Nephron progenitor cell (in vitro differentiated cells): Measurements from ENCODE around the gene PCDHA13.
"Not testable (repeated sequence)": the region's sequence is repeated elsewhere in the genome, so short reads cannot be mapped to it uniquely, and the experiment has no call there.

Experiments
- DNase-seq: peaks from one replicate; pipeline ENCODE4 v3.0.0; 2021
- H3K27ac Mint-ChIP-seq: 2 replicates; pipeline ENCODE4 v1.8.0; 2021; ENCODE audit warnings: mild to moderate bottlenecking, moderate library complexity, mixed read lengths
- H3K27me3 Mint-ChIP-seq: 2 replicates; pipeline ENCODE4 v1.8.0; 2021; ENCODE audit warnings: mild to moderate bottlenecking, low read depth, mixed read lengths; ENCODE audit not compliant: poor library complexity
- H3K36me3 Mint-ChIP-seq: 2 replicates; pipeline ENCODE4 v1.8.0; 2021; ENCODE audit warnings: low read depth, mixed read lengths
- H3K4me1 Mint-ChIP-seq: 2 replicates; pipeline ENCODE4 v1.8.0; 2021; ENCODE audit warnings: mixed read lengths
- H3K4me3 Mint-ChIP-seq: 2 replicates; pipeline ENCODE4 v1.8.0; 2021; ENCODE audit warnings: mild to moderate bottlenecking, moderate library complexity, mixed read lengths
- H3K9me3 Mint-ChIP-seq: 2 replicates; pipeline ENCODE4 v1.8.0; 2021; ENCODE audit warnings: mild to moderate bottlenecking, moderate library complexity, mixed read lengths
- TF ChIP-seq, protein P1 (sequence below): fragments of 200-600 bp; sonication (generic); IDR thresholded peaks from 2 replicates; pipeline ENCODE4 v1.5.0; 2021; ENCODE audit warnings: antibody characterized with exemption

The PCDHA13 gene

DNA sequence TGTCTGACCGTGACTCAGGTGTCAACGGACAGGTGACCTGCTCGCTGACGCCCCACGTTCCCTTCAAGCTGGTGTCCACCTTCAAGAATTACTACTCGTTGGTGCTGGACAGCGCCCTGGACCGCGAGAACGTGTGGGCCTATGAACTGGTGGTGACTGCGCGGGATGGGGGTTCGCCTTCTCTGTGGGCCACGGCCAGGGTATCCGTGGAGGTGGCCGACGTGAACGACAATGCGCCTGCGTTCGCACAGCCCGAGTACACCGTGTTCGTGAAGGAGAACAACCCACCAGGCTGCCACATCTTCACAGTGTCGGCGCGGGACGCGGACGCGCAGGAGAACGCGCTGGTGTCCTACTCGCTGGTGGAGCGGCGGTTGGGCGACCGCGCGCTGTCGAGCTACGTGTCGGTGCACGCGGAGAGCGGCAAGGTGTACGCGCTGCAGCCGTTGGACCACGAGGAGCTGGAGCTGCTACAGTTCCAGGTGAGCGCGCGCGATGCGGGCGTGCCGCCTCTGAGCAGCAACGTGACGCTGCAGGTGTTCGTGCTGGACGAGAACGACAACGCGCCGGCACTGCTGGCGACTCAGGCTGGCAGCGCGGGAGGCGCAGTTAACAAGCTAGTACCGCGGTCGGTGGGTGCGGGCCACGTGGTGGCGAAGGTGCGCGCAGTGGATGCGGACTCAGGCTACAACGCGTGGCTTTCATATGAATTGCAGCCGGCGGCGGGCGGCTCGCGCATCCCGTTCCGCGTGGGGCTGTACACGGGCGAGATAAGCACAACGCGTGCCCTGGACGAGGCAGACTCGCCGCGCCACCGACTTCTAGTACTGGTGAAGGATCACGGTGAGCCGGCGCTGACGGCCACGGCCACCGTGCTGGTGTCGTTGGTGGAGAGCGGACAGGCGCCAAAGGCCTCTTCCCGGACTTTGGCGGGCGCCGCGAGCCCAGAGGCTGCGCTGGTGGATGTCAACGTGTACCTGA, 11.4 kb upstream of the PCDHA13 start:
- TF ChIP-seq, protein P1, sequence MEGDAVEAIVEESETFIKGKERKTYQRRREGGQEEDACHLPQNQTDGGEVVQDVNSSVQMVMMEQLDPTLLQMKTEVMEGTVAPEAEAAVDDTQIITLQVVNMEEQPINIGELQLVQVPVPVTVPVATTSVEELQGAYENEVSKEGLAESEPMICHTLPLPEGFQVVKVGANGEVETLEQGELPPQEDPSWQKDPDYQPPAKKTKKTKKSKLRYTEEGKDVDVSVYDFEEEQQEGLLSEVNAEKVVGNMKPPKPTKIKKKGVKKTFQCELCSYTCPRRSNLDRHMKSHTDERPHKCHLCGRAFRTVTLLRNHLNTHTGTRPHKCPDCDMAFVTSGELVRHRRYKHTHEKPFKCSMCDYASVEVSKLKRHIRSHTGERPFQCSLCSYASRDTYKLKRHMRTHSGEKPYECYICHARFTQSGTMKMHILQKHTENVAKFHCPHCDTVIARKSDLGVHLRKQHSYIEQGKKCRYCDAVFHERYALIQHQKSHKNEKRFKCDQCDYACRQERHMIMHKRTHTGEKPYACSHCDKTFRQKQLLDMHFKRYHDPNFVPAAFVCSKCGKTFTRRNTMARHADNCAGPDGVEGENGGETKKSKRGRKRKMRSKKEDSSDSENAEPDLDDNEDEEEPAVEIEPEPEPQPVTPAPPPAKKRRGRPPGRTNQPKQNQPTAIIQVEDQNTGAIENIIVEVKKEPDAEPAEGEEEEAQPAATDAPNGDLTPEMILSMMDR: no peak
- H3K36me3 Mint-ChIP-seq: peaks cover 81% of the 10 kb centered on the region
- peaks cover 14% of the 10 kb centered on the region for H3K4me1 Mint-ChIP-seq
- no peak overlapping the region for H3K4me3 Mint-ChIP-seq
- DNase-seq: no peak
- H3K27ac Mint-ChIP-seq: no peak overlapping the region
- peaks cover 61% of the 10 kb centered on the region for H3K9me3 Mint-ChIP-seq
- no peaks in the 10 kb centered on the region for H3K27me3 Mint-ChIP-seq

DNA sequence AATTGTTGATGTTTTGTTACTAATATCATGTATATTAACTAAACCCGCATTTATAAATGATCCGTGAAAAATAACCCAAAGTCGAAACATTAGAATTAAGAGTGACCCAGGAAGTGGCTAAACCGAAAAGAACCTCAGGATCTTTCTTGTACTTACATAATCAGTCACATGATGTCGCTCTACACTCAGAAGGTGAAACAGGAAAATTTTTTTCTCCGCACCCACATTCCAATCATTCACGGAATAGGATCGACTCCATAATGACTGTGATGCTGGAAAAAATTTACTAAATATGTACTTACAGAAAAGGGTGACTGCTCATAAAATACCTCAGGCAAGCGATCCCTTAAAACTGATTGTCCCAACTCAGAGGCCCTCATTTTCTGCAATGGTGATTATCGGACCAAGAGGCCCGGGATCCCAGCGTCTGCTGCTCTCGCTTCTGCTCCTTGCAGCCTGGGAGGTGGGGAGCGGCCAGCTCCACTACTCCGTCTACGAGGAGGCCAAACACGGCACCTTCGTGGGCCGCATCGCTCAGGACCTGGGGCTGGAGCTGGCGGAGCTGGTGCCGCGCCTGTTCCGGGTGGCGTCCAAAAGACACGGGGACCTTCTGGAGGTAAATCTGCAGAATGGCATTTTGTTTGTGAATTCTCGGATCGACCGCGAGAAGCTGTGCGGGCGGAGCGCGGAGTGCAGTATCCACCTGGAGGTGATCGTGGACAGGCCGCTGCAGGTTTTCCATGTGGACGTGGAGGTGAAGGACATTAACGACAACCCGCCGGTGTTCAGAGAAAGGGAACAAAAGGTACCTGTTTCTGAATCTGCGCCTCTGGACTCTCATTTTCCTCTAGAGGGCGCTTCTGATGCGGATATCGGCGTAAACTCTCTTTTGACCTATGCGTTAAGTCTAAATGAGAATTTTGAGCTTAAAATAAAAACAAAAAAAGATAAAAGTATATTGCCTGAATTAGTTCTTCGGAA, 6.5 kb upstream of the PCDHA13 start, which contains the start of gene PCDHA12:
Gene PCDHA12, plus strand, starts transcription at position 224 of the 981 bp plus-strand sequence. Its CDS starts 165 bp downstream, at position 389.
- H3K27ac Mint-ChIP-seq: no peak within 1 kb of the TSS
- peaks cover 87% of the 10 kb centered on the region for H3K9me3 Mint-ChIP-seq
- peak within 1 kb of the TSS; percentile 87 for H3K4me3 Mint-ChIP-seq
- TF ChIP-seq, protein P1: peak; percentile 34
- peaks cover 11% of the 10 kb centered on the region for H3K4me1 Mint-ChIP-seq
- peaks cover 95% of the 10 kb centered on the region for H3K36me3 Mint-ChIP-seq
- H3K27me3 Mint-ChIP-seq: no peaks in the 10 kb centered on the region
- peak; percentile 34 for DNase-seq

DNA sequence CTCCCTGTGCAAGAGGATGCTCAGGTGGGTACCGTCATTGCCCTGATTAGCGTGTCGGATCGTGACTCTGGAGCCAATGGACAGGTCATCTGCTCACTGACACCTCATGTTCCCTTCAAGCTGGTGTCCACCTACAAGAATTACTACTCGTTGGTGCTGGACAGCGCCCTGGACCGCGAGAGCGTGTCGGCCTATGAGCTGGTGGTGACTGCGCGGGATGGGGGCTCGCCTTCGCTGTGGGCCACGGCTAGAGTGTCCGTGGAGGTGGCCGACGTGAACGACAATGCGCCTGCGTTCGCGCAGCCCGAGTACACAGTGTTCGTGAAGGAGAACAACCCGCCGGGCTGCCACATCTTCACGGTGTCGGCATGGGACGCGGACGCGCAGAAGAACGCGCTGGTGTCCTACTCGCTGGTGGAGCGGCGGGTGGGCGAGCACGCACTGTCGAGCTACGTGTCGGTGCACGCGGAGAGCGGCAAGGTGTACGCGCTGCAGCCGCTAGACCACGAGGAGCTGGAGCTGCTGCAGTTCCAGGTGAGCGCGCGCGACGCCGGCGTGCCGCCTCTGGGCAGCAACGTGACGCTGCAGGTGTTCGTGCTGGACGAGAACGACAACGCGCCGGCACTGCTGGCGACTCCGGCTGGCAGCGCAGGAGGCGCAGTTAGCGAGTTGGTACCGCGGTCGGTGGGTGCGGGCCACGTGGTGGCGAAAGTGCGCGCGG, 5.2 kb upstream of the PCDHA13 start:
- not testable (repeated sequence) for H3K27ac Mint-ChIP-seq, DNase-seq, H3K27me3 Mint-ChIP-seq
- Mint-ChIP-seq H3K9me3 (peaks cover 92% of the 10 kb centered on the region), H3K36me3 (peaks cover 96% of the 10 kb centered on the region), H3K4me3 (peak overlapping the region; percentile 87), H3K4me1 (peaks cover 11% of the 10 kb centered on the region)

DNA sequence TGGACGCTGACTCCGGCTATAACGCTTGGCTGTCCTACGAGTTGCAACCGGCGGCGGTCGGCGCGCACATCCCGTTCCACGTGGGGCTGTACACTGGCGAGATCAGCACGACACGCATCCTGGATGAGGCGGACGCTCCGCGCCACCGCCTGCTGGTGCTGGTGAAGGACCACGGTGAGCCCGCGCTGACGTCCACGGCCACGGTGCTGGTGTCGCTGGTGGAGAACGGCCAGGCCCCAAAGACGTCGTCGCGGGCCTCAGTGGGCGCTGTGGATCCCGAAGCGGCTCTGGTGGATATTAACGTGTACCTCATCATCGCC, 4.7 kb upstream of the PCDHA13 start:
- TF ChIP-seq, protein P1: no peak
- DNase-seq: no peak
- Mint-ChIP-seq H3K9me3 (peaks cover 92% of the 10 kb centered on the region), H3K27ac (no peak overlapping the region), H3K4me3 (no peak overlapping the region), H3K4me1 (peaks cover 11% of the 10 kb centered on the region), H3K36me3 (peaks cover 96% of the 10 kb centered on the region), H3K27me3 (no peaks in the 10 kb centered on the region)

DNA sequence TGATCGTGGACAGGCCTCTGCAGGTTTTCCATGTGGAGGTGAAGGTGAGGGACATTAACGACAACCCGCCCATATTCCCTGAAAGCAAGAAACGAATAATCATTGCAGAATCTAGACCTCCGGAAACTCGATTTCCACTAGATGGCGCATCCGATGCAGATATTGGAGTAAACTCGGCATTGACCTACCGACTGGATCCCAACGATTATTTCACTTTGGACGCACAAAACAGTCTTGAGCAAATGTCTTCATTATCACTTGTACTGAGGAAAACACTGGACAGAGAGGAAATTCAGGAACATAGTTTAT, 621 bp downstream of the PCDHA13 start:
- H3K27ac Mint-ChIP-seq: no peak overlapping the region

More for the DNA sequence above, 621 bp downstream of the PCDHA13 start:
- H3K4me3 Mint-ChIP-seq: no peak overlapping the region
- H3K27me3 Mint-ChIP-seq: no peaks in the 10 kb centered on the region
- no peaks in the 10 kb centered on the region for H3K4me1 Mint-ChIP-seq
- TF ChIP-seq, protein P1: no peak
- H3K9me3 Mint-ChIP-seq: peaks cover 74% of the 10 kb centered on the region
- DNase-seq: no peak
- H3K36me3 Mint-ChIP-seq: peaks cover 79% of the 10 kb centered on the region
